Epithelial cell of proximal tubule (primary cell): Measurements from ENCODE around the gene KIR2DL1. TPM values are rescaled to one million over a fixed set of nuclear protein-coding genes. Genes with fewer than 3 reads are reported as not detected.
"Not testable (repeated sequence)": the region's sequence is repeated elsewhere in the genome, so short reads cannot be mapped to it uniquely, and the experiment has no call there.

Experiments
- DNase-seq: peaks from one replicate; pipeline ENCODE4 v3.0.0-alpha.2; 2011; ENCODE audit warnings: low read depth
- H3K4me3 ChIP-seq: 2 replicates; pipeline ENCODE4 v1.5.1; 2011; ENCODE audit warnings: low read depth, mild to moderate bottlenecking, low read length
- CTCF ChIP-seq: conservative IDR thresholded peaks from 2 replicates; pipeline ENCODE4 v1.5.1; 2012; ENCODE audit warnings: low read depth, mild to moderate bottlenecking, low read length
- total RNA-seq: library from RNA; depleted of rRNA; stranded (reverse); fragments of >200 nt; gene quantifications from 2 replicates; pipeline ENCODE4 v1.2.3, GENCODE V29; 2015

KIR2DL1 gene
- total RNA-seq, 1 donor from 2014 or later, result not detected

- DNase-seq, result no peak
- TF ChIP-seq CTCF, result no peak
- no peak overlapping the region for H3K4me3 ChIP-seq
Measured at GRCh38 chr19:54792814-54793213, 23.2 kb downstream of the KIR2DL1 start.

GRCh38 chr19:54795758-54796157 is 26.2 kb downstream of the KIR2DL1 start:
- DNase-seq, result no peak
- no peak overlapping the region for H3K4me3 ChIP-seq
- TF ChIP-seq CTCF, result no peak

GRCh38 chr19:54803410-54803809 is 33.8 kb downstream of the KIR2DL1 start, which contains the start of gene KIR2DL4:
TSS of gene KIR2DL4 (plus strand) at chr19:54803610. CDS start at chr19:54803652, 42 bp downstream.
- H3K4me3 ChIP-seq, result no peak within 1 kb of the TSS
- no peak for DNase-seq
- TF ChIP-seq CTCF, result no peak

- no peak overlapping the region for H3K4me3 ChIP-seq
- TF ChIP-seq CTCF, result no peak
- no peak for DNase-seq
Measured at GRCh38 chr19:54804101-54804500, 34.5 kb downstream of the KIR2DL1 start.

- no peak for DNase-seq
- no peak for TF ChIP-seq CTCF
- H3K4me3 ChIP-seq, result no peak overlapping the region
Measured at GRCh38 chr19:54804571-54804970, 35.0 kb downstream of the KIR2DL1 start.

- no peak for DNase-seq
- no peak for TF ChIP-seq CTCF
- H3K4me3 ChIP-seq, result no peak overlapping the region
Measured at GRCh38 chr19:54805665-54806515, 36.3 kb downstream of the KIR2DL1 start.

GRCh38 chr19:54806516-54806838 is 36.9 kb downstream of the KIR2DL1 start:
- TF ChIP-seq CTCF, result no peak
- no peak for DNase-seq
- H3K4me3 ChIP-seq, result no peak overlapping the region

GRCh38 chr19:54814571-54814970 is 45.0 kb downstream of the KIR2DL1 start:
- H3K4me3 ChIP-seq, DNase-seq: not testable (repeated sequence)

- DNase-seq, H3K4me3 ChIP-seq: not testable (repeated sequence)
Measured at GRCh38 chr19:54816251-54816650, 46.7 kb downstream of the KIR2DL1 start, which contains the start of gene KIR3DL1. TSS of gene KIR3DL1 (plus strand) at chr19:54816468.
